Bronchial epithelial cell (primary cell): Measurements from ENCODE around the gene GTF2F1. TPM values are rescaled to one million over a fixed set of nuclear protein-coding genes. Genes with fewer than 3 reads are reported as not detected.
A peak's percentile ranks its signal among the peaks of the same experiment; 100 is the strongest.

Source experiments
- DNase-seq: peaks from one replicate; pipeline ENCODE4 v3.0.0-alpha.2; 2010; ENCODE audit warnings: low read depth
- FAIRE-seq: peaks from 2 replicates; lab custom pipeline; 2011; peaks lifted over from hg19 to GRCh38; lab: Jason Lieb, UNC
- H3K27me3 ChIP-seq: 2 replicates; pipeline ENCODE4 v1.5.1; 2011; ENCODE audit warnings: low read length; ENCODE audit not compliant: control insufficient read depth, insufficient read depth
- H3K36me3 ChIP-seq: 2 replicates; pipeline ENCODE4 v1.5.1; 2011; ENCODE audit warnings: low read length; ENCODE audit not compliant: control insufficient read depth, insufficient read depth
- H3K4me3 ChIP-seq: 2 replicates; pipeline ENCODE4 v1.5.1; 2011; ENCODE audit warnings: mild to moderate bottlenecking, low read depth, low read length, control low read depth
- total RNA-seq: library from RNA; depleted of rRNA; stranded (reverse); fragments of >200 nt; gene quantifications from 2 replicates; pipeline ENCODE4 v1.2.1, GENCODE V29; 2014
- TF ChIP-seq, protein P1 (sequence below): IDR thresholded peaks from 2 replicates; pipeline ENCODE4 v1.5.1; 2011; ENCODE audit warnings: mild to moderate bottlenecking, moderate library complexity, low read length, control low read depth, inconsistent platforms; ENCODE audit not compliant: insufficient read depth, severe bottlenecking

Gene GTF2F1
- total RNA-seq, 1 donor from 2014 or later: 52.7 TPM

DNA sequence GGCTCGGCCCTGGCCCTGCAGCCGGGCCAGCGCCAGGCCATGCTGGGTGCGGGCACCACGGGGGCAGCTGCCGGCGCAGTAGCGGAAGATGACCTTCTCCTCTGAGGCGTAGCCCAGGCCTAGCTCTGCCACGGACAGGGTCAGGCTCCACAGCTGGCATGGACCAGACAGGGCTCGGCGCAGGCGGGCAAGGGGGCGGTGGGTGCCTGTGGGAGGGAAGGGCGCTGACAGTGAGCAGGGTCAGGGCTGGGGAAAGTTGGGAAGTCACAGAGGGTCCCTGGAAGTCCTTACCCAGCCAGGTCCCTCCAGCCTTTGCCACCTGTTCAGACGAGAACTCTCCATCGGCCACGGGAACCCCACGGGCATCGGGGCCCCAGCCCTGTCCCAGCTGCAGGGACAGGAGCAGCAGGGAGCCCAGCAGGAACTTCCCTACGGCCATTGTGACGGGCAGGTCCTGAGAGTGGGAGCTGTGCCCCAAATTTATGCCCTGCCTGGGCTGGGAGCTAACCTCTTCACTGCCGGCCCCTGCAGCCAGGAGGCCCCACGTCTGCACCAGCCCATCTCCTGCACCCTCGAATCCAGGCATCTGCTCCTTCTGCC, 17.5 kb downstream of the GTF2F1 start, which contains the start of gene PSPN:
Gene PSPN (minus strand): TSS at position 523 of the 600 bp plus-strand sequence. CDS start 84 bp downstream, at position 439.
- TF ChIP-seq, protein P1, sequence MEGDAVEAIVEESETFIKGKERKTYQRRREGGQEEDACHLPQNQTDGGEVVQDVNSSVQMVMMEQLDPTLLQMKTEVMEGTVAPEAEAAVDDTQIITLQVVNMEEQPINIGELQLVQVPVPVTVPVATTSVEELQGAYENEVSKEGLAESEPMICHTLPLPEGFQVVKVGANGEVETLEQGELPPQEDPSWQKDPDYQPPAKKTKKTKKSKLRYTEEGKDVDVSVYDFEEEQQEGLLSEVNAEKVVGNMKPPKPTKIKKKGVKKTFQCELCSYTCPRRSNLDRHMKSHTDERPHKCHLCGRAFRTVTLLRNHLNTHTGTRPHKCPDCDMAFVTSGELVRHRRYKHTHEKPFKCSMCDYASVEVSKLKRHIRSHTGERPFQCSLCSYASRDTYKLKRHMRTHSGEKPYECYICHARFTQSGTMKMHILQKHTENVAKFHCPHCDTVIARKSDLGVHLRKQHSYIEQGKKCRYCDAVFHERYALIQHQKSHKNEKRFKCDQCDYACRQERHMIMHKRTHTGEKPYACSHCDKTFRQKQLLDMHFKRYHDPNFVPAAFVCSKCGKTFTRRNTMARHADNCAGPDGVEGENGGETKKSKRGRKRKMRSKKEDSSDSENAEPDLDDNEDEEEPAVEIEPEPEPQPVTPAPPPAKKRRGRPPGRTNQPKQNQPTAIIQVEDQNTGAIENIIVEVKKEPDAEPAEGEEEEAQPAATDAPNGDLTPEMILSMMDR: no peak
- FAIRE-seq (no peak), DNase-seq (no peak)
- H3K36me3 ChIP-seq: peaks cover 6% of the 10 kb centered on the region
- H3K27me3 ChIP-seq: no peaks in the 10 kb centered on the region
- H3K4me3 ChIP-seq: no peak within 1 kb of the TSS

DNA sequence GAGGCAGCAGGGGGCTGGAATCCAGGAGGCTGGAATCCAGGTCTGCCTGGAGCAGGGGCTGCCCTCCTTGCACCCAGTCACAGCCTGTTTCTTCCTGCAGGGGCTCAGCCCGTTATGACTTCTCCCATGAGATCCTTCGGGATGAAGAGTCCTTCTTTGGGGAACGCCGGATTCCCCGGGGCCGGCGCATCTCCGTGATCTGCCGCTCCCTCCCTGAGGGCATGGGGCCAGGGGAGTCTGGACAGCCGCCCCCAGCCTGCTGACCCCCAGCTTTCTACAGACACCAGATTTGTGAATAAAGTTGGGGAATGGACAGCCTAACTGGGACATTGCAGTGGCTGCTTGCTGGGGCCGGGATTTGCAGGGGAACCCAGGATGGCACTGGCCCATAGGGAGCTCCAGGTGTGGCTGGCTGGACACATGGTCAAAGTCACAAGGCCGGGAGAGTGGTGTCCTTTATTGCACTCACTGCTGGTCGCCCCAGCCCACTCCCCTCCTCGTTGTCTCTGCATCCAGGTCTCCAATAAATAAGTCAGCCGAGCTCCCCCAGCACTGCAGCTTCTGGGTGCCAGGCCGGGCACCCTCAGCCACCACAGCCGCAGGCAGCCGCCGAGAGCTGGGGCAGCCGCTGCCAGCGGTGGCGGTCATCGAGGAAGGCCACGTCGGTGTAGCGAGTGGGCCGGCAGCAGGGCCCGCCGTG, 18.1 kb downstream of the GTF2F1 start:
- DNase-seq (no peak), FAIRE-seq (no peak)
- TF ChIP-seq, protein P1: no peak
- H3K27me3 ChIP-seq: no peaks in the 10 kb centered on the region
- H3K4me3 ChIP-seq: no peak overlapping the region
- H3K36me3 ChIP-seq: no peaks in the 10 kb centered on the region

DNA sequence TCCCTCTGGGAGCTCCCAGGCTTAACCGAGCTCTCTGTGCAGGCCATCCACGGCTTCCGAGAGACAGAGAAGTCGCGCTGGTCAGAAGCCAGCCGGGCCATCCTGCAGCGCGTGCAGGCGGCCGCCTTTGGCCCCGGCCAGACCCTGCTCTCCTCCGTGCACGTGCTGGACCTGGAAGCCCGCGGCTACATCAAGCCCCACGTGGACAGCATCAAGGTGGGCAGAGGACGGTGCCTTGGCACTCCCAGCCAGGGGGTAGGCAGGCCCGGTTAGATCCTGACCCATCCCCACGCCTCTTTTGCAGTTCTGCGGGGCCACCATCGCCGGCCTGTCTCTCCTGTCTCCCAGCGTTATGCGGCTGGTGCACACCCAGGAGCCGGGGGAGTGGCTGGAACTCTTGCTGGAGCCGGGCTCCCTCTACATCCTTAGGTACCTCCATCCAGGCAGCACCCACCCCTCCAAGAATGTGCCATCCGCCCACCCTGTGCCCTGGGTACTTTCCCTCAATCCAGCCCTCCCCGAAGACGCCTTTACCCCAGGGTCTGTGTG, 18.7 kb downstream of the GTF2F1 start:
- FAIRE-seq (no peak), DNase-seq (no peak)
- Histone ChIP-seq H3K36me3 (no peaks in the 10 kb centered on the region), H3K4me3 (no peak overlapping the region), H3K27me3 (no peaks in the 10 kb centered on the region)
- TF ChIP-seq, protein P1: no peak

DNA sequence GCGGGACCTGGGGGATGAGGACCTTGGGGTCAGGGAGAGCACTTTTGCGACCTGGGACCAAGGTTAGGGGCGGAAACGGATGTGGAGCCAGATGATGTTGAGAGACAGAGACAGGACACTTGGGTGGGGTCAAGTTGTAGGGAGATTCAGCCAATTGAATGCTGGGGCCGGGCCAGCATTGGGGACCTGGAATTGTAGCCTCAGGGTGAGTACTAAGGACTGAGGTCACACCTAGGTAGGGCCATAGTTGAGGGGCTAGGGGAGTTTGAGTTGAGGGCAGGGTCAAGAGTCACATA, 19.2 kb downstream of the GTF2F1 start:
- DNase-seq (no peak), FAIRE-seq (no peak)
- H3K27me3 ChIP-seq: no peaks in the 10 kb centered on the region
- peaks cover under 1% of the 10 kb centered on the region for H3K36me3 ChIP-seq
- H3K4me3 ChIP-seq: peak overlapping the region; percentile 41
- TF ChIP-seq, protein P1: no peak

DNA sequence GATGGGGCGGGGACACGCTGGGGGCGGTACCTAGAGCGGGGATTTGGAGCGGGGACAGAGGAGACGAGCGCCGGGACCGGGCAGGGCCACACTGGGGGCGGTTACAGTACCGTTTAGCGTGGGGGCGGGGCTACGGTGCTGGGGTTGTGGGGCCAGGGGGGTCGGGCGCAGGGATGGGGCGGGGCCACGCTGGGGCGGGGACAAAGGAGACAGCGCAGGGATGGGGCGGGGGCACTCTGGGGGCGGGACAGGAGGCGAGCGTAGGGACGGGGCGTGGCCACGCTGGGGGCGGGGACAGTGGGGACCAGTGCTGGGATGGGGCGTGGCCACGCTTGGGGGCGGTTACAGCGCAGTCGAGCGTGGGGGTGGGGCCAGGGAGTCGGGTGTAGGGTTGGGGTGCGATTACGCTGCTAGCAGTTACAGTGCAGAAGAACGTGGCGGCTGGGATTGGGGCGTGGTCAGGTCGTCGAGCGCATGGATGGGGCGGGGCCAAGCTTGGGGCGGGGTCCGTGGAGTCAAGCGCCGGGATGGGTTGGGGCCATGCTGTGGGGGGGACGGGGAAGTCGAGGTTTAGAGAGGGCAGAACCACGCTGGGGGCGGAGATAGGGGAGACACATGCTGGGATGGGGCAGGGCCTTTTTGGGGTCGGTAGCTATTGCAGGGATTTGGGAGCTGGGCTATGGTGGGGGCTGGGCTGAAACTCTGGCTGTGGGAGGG, 19.7 kb downstream of the GTF2F1 start:
- DNase-seq (peak; percentile 90), FAIRE-seq (no peak)
- H3K36me3 ChIP-seq: peaks cover 5% of the 10 kb centered on the region
- peak overlapping the region; percentile 93 for H3K4me3 ChIP-seq
- TF ChIP-seq, protein P1: no peak
- H3K27me3 ChIP-seq: no peaks in the 10 kb centered on the region
